ENCODE data around the gene CDC6.

The CDC6 gene

GRCh38 chr17:40265337-40265736 lies 22.3 kb upstream of the CDC6 start:
- DNase-seq (ENCODE audit: low read depth, low spot score): no peak
- in situ Hi-C loops (cut with HindIII; ENCODE audit: low sequenced_read_pairs): no loop called here

GRCh38 chr17:40266882-40267281 lies 20.8 kb upstream of the CDC6 start:
- DNase-seq (ENCODE audit: low read depth, low spot score): no peak
- in situ Hi-C loops (cut with HindIII; ENCODE audit: low sequenced_read_pairs): no loop called here
- H3K4me3 ChIP-seq (ENCODE audit: low read depth, low read length): no peak overlapping the region
- no peak for TF ChIP-seq CTCF (IDR thresholded peaks at IDR 0.05; ENCODE audit: low read depth, low read length)

More at GRCh38 chr17:40265337-40265736, 22.3 kb upstream of the CDC6 start:
- no peak overlapping the region for H3K4me3 ChIP-seq (ENCODE audit: low read depth, low read length)
- no peak for TF ChIP-seq CTCF (IDR thresholded peaks at IDR 0.05; ENCODE audit: low read depth, low read length)

- no peak for DNase-seq (ENCODE audit: low read depth, low spot score)
Observed at GRCh38 chr17:40268141-40268712, 19.5 kb upstream of the CDC6 start.

GRCh38 chr17:40278414-40278813 lies 9.3 kb upstream of the CDC6 start:
- in situ Hi-C loops (cut with HindIII; ENCODE audit: low sequenced_read_pairs): loop anchor here (25.0 kb wide), 1 partner anchor 91 kb away; the partner anchor contains the start of gene RAPGEFL1
- no peak for DNase-seq (ENCODE audit: low read depth, low spot score)
- TF ChIP-seq CTCF (IDR thresholded peaks at IDR 0.05; ENCODE audit: low read depth, low read length): no peak
- H3K4me3 ChIP-seq (ENCODE audit: low read depth, low read length): no peak overlapping the region

More at GRCh38 chr17:40268141-40268712, 19.5 kb upstream of the CDC6 start:
- no peak for TF ChIP-seq CTCF (IDR thresholded peaks at IDR 0.05; ENCODE audit: low read depth, low read length)
- in situ Hi-C loops (cut with HindIII; ENCODE audit: low sequenced_read_pairs): no loop called here
- H3K4me3 ChIP-seq (ENCODE audit: low read depth, low read length): no peak overlapping the region

GRCh38 chr17:40279402-40279801 lies 8.3 kb upstream of the CDC6 start:
- DNase-seq (ENCODE audit: low read depth, low spot score): no peak
- no peak overlapping the region for H3K4me3 ChIP-seq (ENCODE audit: low read depth, low read length)
- no peak for TF ChIP-seq CTCF (IDR thresholded peaks at IDR 0.05; ENCODE audit: low read depth, low read length)
- in situ Hi-C loops (cut with HindIII; ENCODE audit: low sequenced_read_pairs): loop anchor here (25.0 kb wide), 1 partner anchor 92 kb away; the partner anchor contains the start of gene RAPGEFL1

GRCh38 chr17:40281663-40282062 lies 6.0 kb upstream of the CDC6 start:
- TF ChIP-seq CTCF (IDR thresholded peaks at IDR 0.05; ENCODE audit: low read depth, low read length): no peak
- in situ Hi-C loops (cut with HindIII; ENCODE audit: low sequenced_read_pairs): loop anchor here (25.0 kb wide), 1 partner anchor 94 kb away; the partner anchor contains the start of gene RAPGEFL1
- DNase-seq (ENCODE audit: low read depth, low spot score): no peak
- H3K4me3 ChIP-seq (ENCODE audit: low read depth, low read length): no peak overlapping the region
